Liver (tissue), 3 donors: ENCODE measurements around the gene ACP1.

Experiments
- JUND ChIP-seq, 2 donors: IDR thresholded peaks; 2 replicates each; pipeline ENCODE4 v1.6.1; 2016; ENCODE audit warnings: antibody characterized with exemption in 2 of 2
- NR2F2 ChIP-seq: IDR thresholded peaks from 2 replicates; pipeline ENCODE4 v1.6.1; 2016; ENCODE audit warnings: antibody characterized with exemption
- RAD21 ChIP-seq, 2 donors: IDR thresholded peaks; 2 replicates each; pipeline ENCODE4 v1.6.1; 2016; ENCODE audit warnings: antibody characterized with exemption in 2 of 2, mild to moderate bottlenecking in 2 of 2
- TAF1 ChIP-seq: conservative IDR thresholded peaks from 2 replicates; pipeline ENCODE4 v1.6.1; 2016; ENCODE audit warnings: antibody characterized with exemption, mild to moderate bottlenecking
- YY1 ChIP-seq: IDR thresholded peaks from 2 replicates; pipeline ENCODE4 v1.6.1; 2016; ENCODE audit warnings: antibody characterized with exemption, mild to moderate bottlenecking
- TF ChIP-seq, protein P1 (sequence below): fragments of 150-350 bp; IDR thresholded peaks from 2 replicates; pipeline ENCODE4 v1.5.1; 2017; ENCODE audit warnings: improper control_type of control experiment, low read depth, low read length; ENCODE audit not compliant: missing input control
- TF ChIP-seq, protein P2 (sequence below): IDR thresholded peaks from 2 replicates; pipeline ENCODE4 v1.6.1; 2016; ENCODE audit warnings: antibody characterized with exemption
- TF ChIP-seq, protein P3 (sequence below): IDR thresholded peaks from 2 replicates; pipeline ENCODE4 v1.6.1; 2016; ENCODE audit warnings: antibody characterized with exemption, mild to moderate bottlenecking
- donor health status: healthy.
- donor health status: healthy.

DNA sequence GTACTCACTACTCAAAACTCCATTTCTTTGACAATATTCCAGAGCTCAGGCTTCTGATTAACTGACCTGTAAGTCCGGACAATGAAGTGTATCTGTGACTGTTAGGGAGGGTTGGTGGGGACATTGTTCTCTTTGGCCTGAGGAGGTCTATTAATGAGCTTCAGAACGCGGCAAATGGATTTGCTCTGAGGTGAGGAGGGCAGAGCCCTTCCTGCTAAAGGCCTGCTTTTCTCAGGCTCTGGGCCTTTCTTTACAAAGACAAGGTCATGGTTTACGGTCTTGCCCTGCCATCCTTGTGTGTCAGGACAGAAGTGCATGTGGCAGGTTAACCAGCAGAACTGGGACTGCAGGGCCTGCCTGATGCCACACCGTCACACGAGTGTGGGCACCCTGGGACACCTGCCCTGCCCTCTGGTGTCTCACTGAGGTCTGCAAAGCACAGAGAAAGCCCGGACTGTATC, 15.9 kb downstream of the ACP1 start:
- TF ChIP-seq, protein P1, sequence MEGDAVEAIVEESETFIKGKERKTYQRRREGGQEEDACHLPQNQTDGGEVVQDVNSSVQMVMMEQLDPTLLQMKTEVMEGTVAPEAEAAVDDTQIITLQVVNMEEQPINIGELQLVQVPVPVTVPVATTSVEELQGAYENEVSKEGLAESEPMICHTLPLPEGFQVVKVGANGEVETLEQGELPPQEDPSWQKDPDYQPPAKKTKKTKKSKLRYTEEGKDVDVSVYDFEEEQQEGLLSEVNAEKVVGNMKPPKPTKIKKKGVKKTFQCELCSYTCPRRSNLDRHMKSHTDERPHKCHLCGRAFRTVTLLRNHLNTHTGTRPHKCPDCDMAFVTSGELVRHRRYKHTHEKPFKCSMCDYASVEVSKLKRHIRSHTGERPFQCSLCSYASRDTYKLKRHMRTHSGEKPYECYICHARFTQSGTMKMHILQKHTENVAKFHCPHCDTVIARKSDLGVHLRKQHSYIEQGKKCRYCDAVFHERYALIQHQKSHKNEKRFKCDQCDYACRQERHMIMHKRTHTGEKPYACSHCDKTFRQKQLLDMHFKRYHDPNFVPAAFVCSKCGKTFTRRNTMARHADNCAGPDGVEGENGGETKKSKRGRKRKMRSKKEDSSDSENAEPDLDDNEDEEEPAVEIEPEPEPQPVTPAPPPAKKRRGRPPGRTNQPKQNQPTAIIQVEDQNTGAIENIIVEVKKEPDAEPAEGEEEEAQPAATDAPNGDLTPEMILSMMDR = no peak
- TF ChIP-seq TAF1 = no peak
- TF ChIP-seq, protein P2, sequence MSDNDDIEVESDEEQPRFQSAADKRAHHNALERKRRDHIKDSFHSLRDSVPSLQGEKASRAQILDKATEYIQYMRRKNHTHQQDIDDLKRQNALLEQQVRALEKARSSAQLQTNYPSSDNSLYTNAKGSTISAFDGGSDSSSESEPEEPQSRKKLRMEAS = no peak
- TF ChIP-seq YY1 = no peak
- TF ChIP-seq RAD21 (IDR thresholded peaks at IDR 0.05) = no peak
- TF ChIP-seq NR2F2 = peak; percentile 53
- TF ChIP-seq, protein P3, sequence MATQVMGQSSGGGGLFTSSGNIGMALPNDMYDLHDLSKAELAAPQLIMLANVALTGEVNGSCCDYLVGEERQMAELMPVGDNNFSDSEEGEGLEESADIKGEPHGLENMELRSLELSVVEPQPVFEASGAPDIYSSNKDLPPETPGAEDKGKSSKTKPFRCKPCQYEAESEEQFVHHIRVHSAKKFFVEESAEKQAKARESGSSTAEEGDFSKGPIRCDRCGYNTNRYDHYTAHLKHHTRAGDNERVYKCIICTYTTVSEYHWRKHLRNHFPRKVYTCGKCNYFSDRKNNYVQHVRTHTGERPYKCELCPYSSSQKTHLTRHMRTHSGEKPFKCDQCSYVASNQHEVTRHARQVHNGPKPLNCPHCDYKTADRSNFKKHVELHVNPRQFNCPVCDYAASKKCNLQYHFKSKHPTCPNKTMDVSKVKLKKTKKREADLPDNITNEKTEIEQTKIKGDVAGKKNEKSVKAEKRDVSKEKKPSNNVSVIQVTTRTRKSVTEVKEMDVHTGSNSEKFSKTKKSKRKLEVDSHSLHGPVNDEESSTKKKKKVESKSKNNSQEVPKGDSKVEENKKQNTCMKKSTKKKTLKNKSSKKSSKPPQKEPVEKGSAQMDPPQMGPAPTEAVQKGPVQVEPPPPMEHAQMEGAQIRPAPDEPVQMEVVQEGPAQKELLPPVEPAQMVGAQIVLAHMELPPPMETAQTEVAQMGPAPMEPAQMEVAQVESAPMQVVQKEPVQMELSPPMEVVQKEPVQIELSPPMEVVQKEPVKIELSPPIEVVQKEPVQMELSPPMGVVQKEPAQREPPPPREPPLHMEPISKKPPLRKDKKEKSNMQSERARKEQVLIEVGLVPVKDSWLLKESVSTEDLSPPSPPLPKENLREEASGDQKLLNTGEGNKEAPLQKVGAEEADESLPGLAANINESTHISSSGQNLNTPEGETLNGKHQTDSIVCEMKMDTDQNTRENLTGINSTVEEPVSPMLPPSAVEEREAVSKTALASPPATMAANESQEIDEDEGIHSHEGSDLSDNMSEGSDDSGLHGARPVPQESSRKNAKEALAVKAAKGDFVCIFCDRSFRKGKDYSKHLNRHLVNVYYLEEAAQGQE = no peak
- TF ChIP-seq JUND (IDR thresholded peaks at IDR 0.05) = no peak
